HG02642 (cell line): Measurements from ENCODE around the gene IQSEC3.
"Not testable (repeated sequence)": the region's sequence is repeated elsewhere in the genome, so short reads cannot be mapped to it uniquely, and the experiment has no call there.

ENCODE experiments used
- ATAC-seq: cut with Tn5 transposase; IDR thresholded peaks from one replicate; pipeline ENCODE4 v1.9.1; 2021; ENCODE audit warnings: mild to moderate bottlenecking; ENCODE audit not compliant: unreplicated experiment, poor library complexity

The IQSEC3 gene

GRCh38 chr12:210277-211141 lies 143.9 kb downstream of the IQSEC3 start:
- no peak for ATAC-seq

DNA sequence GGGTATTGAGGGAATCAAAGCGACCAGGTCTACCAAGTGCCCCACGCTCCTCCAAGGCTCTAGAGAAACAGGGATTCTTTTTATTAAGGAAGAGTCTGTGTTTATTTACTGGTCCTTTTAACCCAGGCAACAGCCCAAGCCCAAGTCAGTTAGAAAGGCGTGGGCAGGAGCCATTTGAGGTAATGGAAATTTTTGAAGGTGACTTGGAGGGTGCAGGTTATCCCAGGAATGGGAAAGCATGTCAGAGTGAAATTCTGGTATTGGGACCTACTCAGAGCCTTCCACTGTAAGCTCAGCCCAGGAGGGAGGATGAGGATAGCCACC lies 144.5 kb downstream of the IQSEC3 start:
- ATAC-seq, result no peak

GRCh38 chr12:211639-212414 lies 145.3 kb downstream of the IQSEC3 start:
- ATAC-seq, result no peak

DNA sequence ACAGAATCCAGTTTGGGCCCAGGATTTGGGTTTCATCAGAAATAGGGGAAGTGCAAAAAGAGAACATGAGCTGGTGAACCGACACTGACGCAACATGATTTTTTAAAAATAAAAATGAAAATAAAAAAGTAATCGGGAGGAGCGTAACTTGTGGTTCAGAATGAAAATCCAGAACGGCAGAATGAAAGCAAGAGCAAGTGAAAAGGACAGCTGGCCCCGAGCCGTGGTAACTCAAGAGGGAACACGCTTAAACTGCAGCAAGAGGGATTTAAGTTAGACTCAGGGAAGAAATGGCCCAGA lies 145.8 kb downstream of the IQSEC3 start:
- ATAC-seq, result no peak

DNA sequence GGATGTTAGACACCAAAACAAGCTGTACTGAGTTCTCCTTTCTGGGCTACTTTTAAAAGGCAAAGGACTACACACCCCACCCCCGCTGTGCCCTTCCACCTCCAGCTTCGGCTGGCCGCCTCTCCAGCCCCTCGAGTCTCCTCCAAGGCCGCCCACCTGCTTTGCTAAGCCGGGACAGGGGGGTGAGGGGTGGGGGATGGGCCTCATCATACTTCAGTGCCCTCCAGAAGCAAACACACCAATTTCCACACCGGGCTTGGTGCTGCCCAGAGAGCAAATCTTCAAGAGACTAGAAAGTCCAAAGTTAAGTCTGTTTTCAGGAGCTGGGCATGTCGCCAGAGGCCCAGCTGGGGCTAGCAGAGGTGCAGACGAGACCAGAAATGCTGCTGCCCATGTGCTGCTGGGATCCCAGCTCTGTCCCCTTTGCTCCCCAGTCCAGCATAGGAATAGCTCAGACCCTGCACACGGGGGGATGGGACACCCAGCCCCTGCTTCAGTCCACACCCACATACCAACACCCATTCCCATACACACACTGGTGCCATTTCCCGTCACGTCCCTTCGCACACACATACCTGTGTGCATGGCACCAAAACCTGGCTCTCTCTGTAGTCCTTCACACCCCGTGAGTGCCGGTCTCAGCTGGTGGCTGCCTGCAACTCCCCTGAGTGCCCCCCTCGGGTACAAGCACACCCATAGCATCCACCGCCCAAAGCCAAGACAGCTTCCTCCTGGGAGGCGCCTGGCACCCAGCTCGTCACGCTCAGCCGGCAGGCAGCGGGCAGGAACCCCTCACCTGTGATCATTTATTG lies 146.4 kb downstream of the IQSEC3 start:
- no peak for ATAC-seq

- no peak for ATAC-seq
Measured at GRCh38 chr12:213527-213932, 147.0 kb downstream of the IQSEC3 start.

- no peak for ATAC-seq
Measured at GRCh38 chr12:214003-214741, 147.6 kb downstream of the IQSEC3 start, which contains the start of gene SLC6A12. Gene SLC6A12, minus strand, starts transcription at chr12:214157. Its CDS starts 4,171 bp downstream, at chr12:209986.

- ATAC-seq, result no peak
Measured at GRCh38 chr12:215116-215515, 148.5 kb downstream of the IQSEC3 start.

DNA sequence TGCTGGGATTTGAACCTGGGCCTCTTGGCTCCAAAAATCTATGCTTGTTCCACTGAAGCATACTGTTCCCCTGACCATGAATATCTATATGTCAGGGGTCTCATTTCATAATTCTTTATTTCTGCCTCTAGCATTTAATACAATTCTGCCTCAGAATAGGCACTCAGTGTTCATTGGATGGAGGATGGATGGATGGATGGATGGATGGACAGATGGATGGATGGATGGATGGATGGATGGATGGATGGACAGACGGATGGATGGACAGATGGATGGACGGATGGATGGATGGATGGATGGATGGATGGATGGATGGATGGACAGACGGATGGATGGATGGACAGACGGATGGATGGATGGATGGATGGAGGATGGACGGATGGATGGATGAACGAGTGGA lies 150.5 kb downstream of the IQSEC3 start:
- not testable (repeated sequence) for ATAC-seq

- ATAC-seq, result no peak
Measured at GRCh38 chr12:218221-218620, 151.7 kb downstream of the IQSEC3 start.

GRCh38 chr12:218728-219590 lies 152.4 kb downstream of the IQSEC3 start:
- no peak for ATAC-seq

- ATAC-seq, result peak; percentile 71
Measured at GRCh38 chr12:219891-220352, 153.4 kb downstream of the IQSEC3 start.

DNA sequence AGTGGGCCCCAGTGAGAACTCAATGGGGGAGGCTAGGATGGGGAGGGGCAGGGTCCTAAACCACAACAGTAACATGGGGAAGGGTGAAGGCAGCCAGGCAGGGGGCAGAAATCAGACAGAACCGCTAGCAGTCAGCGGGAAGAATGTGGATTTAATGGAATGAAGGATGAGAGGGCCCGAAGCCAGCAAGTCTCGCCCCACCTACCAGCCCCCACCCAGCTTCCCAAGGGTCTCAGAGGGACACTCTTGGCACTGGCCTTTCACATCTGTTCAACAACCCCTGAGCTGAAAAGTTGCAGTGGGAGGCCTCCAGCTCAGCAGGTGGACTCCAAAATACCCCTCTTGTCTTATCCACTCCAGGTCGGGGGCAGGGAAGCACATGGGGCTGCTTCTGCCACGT lies 153.9 kb downstream of the IQSEC3 start:
- ATAC-seq, result no peak

GRCh38 chr12:220946-221550 lies 154.5 kb downstream of the IQSEC3 start:
- ATAC-seq, result no peak

GRCh38 chr12:221736-222135 lies 155.2 kb downstream of the IQSEC3 start:
- ATAC-seq, result no peak

GRCh38 chr12:223841-224240 lies 157.3 kb downstream of the IQSEC3 start:
- no peak for ATAC-seq

DNA sequence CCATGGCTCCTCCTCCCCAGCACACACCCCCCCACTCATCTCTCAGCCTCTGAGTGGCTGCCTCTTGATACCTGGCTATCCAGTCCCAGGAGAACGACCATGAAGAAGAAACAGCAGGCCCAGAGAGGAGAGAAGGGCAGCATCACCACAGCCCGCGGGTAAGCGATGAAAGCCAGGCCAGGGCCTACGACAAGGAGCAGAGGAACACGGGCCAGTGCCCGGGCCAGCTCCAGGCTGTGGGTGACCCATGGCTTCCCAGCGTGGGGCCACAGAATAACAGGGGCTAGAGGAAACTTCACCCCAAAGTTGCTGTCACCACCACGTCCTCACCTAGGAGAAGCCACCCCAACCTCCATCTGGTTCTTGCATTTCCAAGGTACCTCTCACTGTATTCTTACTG lies 157.8 kb downstream of the IQSEC3 start:
- no peak for ATAC-seq

GRCh38 chr12:225012-225411 lies 158.4 kb downstream of the IQSEC3 start:
- no peak for ATAC-seq

DNA sequence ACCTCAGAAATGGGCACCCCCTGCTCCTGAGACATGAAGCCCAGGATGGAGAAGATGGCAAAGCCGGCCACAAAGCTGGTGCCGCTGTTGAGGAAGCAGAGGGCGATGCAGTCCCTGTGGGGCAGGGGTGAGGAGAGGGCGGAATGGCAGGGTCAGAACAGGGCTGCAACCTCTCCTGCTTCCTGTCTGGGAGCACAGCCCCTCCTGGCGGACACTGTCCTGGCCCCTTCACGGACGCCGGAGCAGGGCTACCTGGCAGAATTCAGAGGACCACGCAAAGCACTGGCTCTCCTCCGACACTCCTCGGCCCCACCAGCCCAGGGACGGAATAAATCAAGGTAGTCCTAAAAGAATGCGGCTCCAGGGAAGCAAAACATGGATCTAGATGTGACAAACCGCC lies 159.8 kb downstream of the IQSEC3 start:
- no peak for ATAC-seq
